Activated T-cell treated with anti-CD3 and anti-CD28 coated beads for 24 hours (primary cell): ENCODE results near the gene TTBK1.

Experiments
- DNase-seq: peaks from one replicate; pipeline ENCODE4 v3.0.0-alpha.2; 2020; ENCODE audit warnings: low read depth

TTBK1 gene

DNA sequence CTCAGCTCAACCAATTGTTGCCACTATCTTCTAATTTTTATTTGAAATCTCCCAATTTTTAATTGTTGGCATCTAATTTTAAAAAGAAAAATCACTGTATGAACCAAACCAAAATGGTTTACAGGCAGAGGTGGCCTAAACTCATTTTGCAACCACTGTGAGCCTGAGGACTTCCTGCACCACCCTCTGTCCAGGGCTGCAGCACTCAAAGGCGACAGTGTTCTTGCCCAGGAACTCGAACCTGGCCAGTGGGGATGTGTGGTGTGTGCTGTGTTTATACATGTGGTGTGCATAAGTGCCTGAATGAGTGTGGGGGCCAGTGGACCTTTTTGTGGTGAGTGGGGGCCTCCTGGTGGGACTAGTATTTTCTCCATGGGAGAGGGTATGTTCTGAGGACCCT is 30.4 kb downstream of the TTBK1 start:
- no peak for DNase-seq

DNA sequence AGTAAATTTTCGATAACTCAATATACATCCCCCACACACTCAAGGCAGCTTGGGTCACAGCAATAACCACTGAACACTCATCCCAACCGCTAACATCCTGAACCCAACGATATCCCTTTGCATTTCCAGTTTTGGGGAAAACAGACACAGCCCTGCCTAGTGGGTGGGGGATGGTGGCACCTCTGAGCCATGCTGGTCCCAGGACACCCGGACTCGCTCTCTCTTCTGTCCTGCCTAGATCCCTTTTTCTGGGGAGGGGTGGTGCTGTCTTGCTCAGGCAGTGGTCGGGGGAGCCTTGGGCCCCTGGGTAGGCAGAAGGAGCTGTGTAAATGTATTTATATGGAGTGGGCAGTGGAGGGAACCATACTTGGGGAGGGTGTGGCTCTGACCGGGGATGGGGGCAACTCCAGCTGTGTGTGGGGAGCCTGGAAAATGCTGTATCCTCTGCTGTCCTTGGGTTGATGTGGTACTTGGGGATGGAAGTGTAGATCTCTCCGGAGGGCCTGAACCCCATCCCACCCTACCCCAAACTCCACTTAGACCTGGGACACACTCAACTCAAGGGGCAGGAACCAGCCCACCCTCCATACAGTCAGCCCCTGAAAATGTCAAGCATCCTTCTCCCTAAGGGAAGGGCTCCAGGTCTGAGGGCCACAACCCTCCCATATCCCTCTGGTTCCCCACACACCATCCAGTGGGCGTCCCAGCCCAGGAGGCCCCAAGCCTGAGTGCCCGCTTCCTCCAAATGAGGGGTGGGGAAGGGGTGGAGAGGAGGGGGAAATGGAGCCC is 31.0 kb downstream of the TTBK1 start:
- no peak for DNase-seq

DNA sequence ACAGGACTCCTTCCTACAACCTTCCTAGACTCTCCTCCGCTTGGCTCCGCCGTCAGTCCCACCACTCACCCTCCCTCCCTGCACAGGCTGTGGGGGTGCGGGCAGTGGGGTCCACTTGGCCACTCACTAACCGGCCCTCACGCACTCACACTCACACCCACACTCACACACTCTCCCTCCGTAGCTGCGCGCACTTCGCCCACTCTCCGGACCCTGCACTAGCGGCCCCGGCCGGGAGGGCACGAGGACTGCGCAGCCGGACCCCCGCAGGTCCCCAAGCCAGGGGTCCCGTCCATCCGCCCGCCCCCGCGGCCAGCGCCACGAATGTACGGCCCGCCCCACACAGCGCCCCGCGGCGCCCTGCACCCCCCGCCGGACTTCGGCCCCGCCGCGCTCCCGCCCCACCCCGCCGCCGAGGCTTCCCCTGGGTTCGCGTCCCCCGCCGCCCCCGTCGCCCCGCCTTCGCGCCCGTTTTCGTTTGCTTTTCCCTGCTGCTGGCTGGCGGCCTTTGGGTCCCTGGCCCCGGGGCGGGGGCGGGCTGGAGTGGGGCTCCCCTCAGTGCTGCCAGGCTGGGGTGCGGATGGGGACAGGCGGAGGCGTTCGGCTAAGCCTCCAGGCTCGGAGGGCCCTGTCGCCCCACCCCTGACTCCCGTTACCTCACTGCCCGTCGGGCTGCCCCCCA is 31.8 kb downstream of the TTBK1 start:
- no peak for DNase-seq

DNA sequence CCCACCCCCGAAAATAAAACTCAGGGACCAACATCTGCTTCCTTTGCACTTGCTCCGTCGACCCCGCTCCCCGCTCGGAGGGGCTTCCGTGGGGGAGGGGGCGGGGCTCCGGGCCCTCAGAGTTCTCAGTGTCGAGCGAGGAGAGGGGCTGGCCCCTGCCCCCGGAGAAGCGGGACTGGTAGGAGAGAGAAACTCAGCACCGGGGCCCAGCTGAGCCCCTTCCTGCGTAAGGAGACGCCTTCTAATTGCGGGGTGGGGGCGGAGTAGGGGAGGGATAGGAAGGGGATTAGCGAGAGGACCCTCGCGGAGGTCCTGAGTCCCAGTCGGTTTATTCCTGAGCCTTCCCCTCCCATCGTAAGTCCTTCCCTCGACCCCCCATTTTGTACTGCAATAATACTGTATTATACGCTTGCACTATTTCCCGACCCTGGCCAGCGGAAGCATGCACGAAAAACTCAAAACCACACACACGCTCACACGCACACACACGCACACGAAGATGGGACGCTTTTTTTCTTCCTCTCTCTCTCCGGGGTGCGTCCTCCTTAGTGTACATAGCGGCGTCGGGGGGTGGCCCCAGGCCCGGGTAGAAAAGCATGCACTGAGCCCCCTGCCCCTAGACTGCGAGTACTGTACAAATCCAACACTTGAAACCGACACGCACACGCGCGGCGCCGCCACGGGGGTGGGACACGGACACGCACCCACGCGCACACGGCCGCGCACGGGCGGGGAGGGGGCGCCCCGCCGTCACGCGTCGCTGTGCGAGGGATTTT is 32.7 kb downstream of the TTBK1 start:
- no peak for DNase-seq

DNA sequence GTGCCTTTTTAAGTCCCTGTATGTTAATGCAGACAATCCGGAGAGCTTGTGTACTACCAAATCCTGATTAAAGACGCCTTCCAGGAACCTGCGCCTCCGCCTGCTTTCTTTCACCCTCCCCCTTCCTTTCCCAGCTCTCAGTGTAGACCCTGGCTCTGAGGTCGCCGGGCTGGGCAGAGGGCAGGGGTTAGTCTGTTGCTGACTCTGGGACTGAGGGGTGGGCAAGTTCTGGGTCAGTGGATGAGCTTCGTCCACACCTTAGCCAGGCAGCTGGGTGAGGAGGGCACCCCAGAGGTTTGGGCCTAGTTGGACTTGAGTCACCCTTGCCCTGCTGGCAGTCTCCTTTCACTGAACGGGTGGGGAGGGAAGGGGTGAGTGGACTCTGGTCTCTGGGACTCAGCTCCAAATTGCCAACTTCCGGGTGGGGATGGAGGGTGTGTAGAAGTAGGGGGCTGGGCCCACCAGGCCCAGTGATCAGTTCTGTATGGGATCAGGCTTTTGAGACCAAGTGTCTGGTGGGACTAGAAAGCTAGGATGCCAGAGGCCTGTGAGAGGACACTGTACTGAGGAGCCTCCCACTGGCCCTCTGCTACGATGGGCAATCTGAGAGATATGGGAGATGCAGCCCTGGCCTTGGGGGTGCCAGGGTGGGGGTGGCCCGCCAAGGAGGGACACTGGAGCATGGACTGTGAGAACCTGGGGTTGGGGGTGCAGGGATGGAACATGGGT is 33.5 kb downstream of the TTBK1 start:
- no peak for DNase-seq

DNA sequence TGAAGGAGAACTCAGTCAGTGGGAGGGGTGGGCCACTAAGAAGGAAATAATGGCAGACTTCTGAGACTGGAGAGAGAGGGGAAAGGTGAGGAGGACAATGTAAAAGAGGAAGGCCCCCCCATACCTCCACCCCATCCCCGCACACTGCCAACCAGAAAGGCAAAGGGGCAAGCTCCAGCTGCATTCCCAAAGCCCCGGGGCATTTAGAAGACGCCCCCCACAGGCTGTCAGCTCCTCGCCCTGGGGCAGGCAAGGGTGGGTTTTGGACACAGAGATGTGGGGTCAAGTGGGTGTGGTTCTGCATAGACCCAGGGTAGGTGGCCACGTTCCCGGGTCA is 34.0 kb downstream of the TTBK1 start:
- no peak for DNase-seq

DNA sequence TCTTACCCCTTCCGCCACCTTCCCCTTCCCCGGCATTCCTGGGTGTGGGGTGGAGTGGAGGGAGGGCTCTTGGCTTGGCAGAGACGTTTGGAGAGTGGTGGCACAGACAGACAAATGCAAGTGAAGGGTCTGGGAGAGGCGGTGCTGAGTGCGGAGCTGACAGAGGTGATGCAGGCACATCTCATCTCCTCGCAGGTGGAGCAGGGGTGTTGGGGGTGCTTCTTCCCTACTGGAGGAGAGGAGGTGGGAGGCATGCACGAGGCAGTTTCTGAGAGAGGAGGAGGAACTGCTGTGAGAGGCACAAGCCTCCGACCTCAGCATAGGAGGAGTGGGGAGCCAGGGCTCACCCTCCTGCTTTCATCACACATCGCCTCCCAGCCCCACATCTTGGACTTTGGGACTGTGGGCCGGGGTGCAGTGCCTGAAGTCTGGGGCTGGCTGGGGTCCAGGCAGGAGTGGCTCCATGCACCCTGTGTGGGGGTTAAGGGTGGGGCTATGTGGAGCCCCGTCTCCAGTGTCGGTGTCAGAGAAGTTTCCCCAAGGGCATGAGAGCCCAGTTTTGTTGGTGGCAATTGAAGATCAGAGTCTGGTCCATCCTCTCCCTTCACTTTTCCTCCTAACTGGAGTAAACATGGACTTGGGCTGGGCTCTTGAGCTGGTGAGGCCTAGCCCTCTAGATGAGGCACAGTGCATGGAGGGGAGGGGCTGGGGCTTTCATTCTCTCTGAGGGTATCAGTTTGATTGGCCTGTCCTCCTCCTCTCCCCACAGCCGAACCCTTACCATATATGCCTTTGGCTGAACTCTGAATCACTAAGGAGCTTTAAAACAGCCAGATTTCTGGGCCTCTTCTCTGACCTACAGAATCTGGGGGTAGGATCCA is 34.6 kb downstream of the TTBK1 start:
- DNase-seq, result no peak

DNA sequence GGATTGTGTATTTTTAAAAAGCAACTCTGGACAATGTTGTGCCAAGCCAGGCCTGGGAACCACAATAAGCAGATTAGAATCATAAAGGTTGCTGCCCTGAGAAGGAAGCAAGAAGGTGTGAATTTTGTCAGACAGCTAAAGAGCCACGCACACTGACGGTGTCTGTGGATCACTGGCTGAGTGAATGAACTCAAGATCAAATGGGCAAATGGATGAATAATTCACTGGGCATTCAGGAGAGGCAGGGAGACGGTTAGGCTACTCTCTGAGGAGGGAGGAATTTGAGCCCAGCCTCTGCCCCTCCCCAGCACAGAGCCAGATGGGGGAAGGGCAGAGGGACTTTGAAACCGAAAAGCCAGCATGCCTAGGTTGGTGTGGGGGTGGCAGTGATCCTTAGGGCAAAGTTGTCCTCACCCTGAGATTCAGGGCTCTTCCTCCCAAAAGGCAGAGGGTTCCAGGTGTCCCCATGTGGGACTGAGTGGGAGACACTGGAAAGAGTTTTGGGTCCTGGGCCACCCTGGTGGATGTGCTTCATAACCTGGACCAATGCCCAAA is 35.3 kb downstream of the TTBK1 start:
- DNase-seq, result no peak

DNA sequence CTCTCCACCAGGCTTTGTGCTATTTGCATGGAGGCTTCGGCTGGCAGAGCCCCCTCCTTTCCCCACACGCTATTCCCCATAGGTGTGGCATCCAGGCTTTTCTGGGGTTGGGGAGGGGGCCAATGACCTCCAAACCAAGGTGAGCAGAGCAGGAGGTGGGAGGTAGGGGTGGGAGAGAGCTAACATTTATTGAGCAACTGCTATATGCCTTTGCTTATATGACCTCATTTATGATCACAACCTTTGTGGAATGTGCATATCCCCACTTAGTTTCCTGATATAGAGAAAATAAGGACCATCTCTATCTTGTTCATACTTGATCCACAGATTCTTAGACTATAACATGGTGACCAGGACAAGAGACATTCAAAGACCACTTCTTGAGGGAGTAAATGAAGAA is 37.0 kb downstream of the TTBK1 start:
- DNase-seq, result no peak

DNA sequence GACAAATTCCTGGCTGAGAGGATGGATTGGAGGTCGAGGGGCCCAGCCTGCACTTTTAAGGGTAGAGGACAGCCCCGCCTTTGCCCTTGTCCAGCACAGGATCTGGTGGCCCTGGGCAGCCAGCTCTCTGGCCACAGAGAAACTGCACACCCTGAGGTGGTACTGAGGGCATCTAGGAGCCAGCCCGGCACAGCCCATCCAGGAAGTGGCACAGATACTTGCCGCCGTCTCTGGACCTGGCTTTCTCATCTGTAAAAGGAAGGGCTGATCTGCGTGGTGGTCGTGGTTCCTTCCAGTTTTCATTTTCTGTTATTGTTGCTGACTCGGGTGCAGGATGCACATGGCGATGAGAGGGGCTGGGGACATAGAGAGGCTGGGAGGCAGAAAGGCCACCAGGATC is 38.8 kb downstream of the TTBK1 start:
- no peak for DNase-seq

DNA sequence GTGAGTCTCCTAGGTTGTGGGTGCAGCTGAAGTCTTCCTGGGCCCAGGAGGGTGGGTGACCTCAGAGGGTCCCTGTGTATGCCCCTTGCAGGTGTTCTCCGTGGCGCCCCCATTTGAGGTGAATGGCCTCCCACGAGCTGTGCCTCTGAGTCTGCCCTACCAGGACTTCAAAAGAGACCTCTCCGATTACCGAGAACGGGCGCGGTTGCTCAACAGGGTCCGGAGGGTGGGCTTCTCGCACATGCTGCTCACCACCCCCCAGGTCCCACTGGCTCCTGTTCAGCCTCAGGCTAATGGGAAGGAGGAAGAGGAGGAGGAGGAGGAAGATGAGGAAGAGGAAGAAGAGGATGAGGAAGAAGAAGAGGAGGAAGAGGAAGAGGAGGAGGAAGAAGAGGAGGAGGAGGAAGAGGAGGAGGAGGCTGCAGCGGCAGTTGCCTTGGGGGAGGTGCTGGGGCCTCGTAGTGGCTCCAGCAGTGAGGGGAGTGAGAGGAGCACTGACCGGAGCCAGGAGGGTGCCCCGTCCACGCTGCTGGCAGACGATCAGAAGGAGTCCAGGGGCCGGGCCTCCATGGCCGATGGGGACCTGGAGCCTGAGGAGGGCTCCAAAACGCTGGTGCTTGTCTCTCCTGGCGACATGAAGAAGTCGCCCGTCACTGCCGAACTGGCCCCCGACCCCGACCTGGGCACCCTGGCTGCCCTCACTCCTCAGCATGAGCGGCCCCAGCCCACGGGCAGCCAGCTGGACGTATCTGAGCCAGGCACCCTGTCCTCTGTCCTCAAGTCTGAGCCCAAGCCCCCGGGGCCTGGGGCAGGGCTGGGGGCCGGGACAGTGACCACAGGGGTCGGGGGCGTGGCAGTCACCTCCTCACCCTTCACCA is 39.6 kb downstream of the TTBK1 start:
- DNase-seq, result no peak

DNA sequence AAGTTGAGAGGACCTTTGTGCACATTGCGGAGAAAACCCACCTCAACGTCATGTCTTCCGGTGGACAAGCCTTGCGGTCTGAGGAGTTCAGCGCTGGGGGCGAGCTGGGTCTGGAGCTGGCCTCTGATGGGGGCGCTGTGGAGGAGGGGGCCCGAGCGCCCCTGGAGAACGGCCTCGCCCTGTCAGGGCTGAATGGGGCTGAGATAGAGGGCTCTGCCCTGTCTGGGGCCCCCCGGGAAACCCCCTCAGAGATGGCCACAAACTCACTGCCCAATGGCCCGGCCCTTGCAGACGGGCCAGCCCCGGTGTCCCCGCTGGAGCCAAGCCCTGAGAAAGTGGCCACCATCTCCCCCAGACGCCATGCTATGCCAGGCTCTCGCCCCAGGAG is 40.2 kb downstream of the TTBK1 start:
- DNase-seq, result no peak

DNA sequence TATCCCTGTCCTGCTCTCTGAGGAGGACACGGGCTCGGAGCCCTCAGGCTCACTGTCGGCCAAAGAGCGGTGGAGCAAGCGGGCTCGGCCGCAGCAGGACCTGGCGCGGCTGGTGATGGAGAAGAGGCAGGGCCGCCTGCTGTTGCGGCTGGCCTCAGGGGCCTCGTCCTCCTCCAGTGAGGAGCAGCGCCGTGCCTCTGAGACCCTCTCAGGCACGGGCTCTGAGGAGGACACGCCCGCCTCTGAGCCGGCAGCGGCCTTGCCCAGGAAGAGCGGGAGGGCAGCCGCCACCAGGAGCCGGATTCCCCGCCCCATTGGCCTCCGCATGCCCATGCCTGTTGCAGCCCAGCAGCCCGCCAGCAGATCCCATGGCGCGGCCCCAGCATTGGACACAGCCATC is 40.6 kb downstream of the TTBK1 start:
- no peak for DNase-seq

DNA sequence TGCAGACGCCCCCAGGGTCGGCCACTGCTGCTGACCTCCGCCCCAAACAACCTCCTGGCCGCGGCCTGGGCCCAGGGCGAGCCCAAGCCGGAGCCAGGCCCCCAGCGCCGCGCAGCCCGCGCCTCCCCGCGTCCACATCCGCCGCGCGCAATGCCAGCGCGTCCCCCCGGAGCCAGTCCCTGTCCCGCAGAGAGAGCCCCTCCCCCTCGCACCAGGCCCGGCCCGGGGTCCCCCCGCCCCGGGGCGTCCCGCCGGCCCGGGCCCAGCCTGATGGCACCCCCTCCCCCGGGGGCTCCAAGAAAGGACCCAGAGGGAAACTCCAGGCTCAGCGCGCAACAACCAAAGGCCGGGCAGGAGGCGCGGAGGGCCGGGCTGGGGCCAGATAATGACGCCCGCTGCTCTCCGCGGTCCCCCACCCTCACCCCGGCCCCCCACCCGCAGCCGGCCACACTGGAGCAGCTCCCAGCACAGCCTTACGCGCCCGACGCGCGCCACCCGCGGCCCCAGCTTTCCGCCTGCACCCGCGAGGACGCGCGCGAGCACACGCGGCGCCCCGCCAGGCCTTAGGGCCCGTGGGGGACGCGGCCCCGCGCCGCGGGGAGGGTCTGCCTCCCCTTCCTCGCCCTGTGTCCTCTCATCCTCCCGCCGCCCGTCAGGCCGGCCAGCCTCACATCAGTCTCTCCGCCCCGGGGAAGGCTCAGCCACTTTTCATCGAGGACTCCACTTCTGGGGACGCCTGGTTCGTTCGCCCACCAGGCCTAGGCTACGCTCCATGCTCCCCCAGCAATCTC is 41.9 kb downstream of the TTBK1 start:
- no peak for DNase-seq

DNA sequence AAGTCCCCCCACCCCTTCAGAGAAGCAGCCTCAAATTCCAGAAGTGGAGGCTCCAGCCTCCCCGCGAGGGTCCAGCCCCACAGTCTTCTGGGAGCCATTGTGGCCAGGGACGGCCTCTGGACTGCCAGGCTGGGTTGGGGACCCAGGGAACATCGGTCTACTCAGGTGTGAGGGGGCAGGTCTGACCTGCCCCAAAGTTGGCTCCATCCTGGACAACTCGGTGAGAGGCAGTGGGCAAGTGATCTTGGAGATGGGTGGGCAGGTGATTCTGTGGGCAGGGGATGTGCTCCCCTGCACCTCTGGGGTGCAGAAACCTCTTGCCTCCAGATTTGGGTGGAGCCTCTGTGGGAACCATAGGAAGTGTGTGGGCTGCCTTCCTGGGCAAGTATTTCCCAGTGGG is 42.6 kb downstream of the TTBK1 start:
- DNase-seq, result no peak

DNA sequence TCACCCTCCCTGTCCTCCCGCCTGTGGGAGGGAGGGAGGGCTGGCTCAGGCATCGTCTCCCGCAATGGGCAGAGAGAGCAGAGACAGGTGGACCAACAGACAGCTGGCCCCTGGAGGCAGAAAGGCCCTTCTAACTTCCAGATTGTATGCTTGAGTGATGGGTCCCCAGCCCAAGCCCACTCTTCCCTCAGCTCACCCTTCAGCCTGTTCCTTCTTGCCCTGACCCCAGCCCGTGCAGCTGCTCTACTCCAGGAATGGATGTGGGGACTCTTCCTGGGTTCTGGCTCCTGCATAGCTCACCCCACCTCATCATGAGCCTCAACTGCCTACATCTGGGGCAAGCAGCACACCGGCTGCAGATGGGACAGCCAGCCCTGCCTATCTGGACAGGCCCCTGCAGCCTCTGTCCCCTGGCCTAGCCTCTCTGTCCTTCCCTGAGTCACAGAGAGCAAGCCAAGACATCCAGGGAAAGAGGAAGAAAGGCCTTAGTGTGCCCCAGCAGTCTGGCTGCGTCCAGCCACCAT is 43.2 kb downstream of the TTBK1 start:
- DNase-seq, result no peak

DNA sequence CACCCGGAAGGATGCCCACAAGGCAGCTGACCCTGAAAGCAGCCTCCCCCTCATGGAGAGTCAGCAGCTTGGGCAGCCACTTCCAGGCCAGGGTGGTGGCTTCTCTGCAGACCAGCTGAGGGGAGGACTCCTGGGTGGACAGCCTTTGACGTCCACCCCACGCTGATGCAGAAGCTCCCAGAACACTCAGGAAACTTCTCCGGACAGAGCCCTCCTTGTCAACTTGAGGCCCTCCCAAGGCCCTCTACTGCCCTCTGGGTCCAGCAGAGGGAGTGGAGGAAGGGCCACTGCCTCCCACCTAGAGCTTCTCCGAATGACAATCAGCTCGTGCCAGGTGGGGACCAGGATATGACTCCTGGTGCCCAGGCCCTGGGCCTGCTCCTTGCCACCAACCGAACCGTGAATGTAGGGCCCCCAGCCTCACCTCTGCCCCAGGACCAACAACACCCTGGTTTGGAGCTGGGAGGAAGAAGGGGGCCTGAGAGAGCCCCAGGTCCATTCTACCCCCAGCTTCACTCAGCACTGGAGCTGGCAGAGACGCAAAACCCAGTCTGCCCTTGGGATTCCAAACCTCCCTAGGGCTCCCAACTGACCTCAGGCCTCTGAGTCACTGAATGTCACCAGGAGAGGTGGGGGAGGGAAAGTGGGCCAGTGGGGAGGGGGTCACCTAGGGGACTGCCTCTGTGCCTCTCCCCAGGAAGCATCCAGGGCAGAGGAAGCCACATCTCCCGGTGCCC is 43.9 kb downstream of the TTBK1 start:
- DNase-seq, result no peak
